ENCODE data around the gene TMEM205.

The TMEM205 gene

GRCh38 chr19:11346104-11346940 is at the start of gene TMEM205, which contains the start of gene CCDC159:
Gene TMEM205 (minus strand): TSS chr19:11346268. CDS start chr19:11345619, 649 bp downstream.
Gene CCDC159 (plus strand): TSS chr19:11346519. CDS start chr19:11346607, 88 bp downstream.
- TF ChIP-seq CTCF (conservative IDR thresholded peaks at IDR 0.05; ENCODE audit: low read depth, low read length), result no peak
- DNase-seq (ENCODE audit: low read depth), result peak; percentile 99
- H3K4me3 ChIP-seq (ENCODE audit: low read depth, low read length), result peak within 1 kb of the TSS; percentile 83

- DNase-seq (ENCODE audit: low read depth), result no peak
- no peak overlapping the region for H3K4me3 ChIP-seq (ENCODE audit: low read depth, low read length)
- TF ChIP-seq CTCF (conservative IDR thresholded peaks at IDR 0.05; ENCODE audit: low read depth, low read length), result no peak
These were observed 45.0 kb upstream of the TMEM205 start for GRCh38 chr19:11390933-11391680.

- H3K4me3 ChIP-seq (ENCODE audit: low read depth, low read length), result no peak overlapping the region
- no peak for TF ChIP-seq CTCF (conservative IDR thresholded peaks at IDR 0.05; ENCODE audit: low read depth, low read length)
- DNase-seq (ENCODE audit: low read depth), result no peak
These were observed 44.3 kb upstream of the TMEM205 start for GRCh38 chr19:11390359-11390758.

GRCh38 chr19:11387162-11388034 is 41.3 kb upstream of the TMEM205 start:
- no peak overlapping the region for H3K4me3 ChIP-seq (ENCODE audit: low read depth, low read length)
- no peak for DNase-seq (ENCODE audit: low read depth)
- no peak for TF ChIP-seq CTCF (conservative IDR thresholded peaks at IDR 0.05; ENCODE audit: low read depth, low read length)

- no peak for DNase-seq (ENCODE audit: low read depth)
- TF ChIP-seq CTCF (conservative IDR thresholded peaks at IDR 0.05; ENCODE audit: low read depth, low read length), result no peak
- no peak overlapping the region for H3K4me3 ChIP-seq (ENCODE audit: low read depth, low read length)
These were observed 38.7 kb upstream of the TMEM205 start for GRCh38 chr19:11384778-11385129.

- TF ChIP-seq CTCF (conservative IDR thresholded peaks at IDR 0.05; ENCODE audit: low read depth, low read length), result no peak
- H3K4me3 ChIP-seq (ENCODE audit: low read depth, low read length), result peak overlapping the region; percentile 37
- no peak for DNase-seq (ENCODE audit: low read depth)
These were observed 37.6 kb upstream of the TMEM205 start for GRCh38 chr19:11383706-11384048.

Data from choroid plexus epithelial cell (primary cell).